Measurements from ENCODE around the gene MFAP3.
"Not testable (repeated sequence)": the region's sequence is repeated elsewhere in the genome, so short reads cannot be mapped to it uniquely, and the experiment has no call there.

MFAP3 gene

DNA sequence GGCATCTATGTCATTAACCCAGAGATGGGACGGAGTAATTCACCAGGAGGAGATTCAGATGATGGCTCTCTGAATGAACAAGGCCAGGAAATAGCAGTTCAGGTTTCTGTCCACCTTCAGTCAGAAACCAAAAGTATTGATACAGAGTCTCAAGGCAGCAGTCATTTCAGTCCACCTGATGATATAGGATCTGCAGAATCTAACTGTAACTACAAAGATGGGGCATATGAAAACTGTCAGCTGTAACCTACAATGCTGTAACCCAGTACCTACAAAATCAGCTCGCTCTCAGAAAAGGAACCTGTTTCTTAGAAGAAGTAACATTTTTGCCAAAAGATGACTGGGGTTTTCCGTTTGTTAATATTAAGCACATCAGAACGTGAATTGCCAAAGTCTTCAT, 14.7 kb downstream of the MFAP3 start:
- DNase-seq (ENCODE audit: low spot score), result no peak

DNA sequence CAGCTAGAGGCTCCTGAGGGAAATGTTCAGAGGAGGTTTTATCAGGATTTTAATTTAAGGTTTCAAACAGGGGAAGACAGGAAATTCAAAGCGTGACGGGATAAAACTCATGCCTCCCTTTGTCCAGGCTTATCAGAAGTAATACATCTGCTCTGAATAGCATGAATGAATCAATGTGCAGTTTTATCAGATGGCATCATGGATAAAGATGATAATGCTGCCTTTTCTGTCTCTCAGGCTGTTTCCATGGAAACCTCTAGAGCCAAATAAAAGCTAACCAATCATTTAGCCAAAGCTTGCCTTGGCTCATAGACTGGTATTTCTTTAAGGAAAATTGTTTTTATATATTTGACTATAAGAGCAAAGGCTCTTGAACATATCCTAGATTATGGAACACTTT, 16.4 kb downstream of the MFAP3 start:
- DNase-seq (ENCODE audit: low spot score), result no peak

DNA sequence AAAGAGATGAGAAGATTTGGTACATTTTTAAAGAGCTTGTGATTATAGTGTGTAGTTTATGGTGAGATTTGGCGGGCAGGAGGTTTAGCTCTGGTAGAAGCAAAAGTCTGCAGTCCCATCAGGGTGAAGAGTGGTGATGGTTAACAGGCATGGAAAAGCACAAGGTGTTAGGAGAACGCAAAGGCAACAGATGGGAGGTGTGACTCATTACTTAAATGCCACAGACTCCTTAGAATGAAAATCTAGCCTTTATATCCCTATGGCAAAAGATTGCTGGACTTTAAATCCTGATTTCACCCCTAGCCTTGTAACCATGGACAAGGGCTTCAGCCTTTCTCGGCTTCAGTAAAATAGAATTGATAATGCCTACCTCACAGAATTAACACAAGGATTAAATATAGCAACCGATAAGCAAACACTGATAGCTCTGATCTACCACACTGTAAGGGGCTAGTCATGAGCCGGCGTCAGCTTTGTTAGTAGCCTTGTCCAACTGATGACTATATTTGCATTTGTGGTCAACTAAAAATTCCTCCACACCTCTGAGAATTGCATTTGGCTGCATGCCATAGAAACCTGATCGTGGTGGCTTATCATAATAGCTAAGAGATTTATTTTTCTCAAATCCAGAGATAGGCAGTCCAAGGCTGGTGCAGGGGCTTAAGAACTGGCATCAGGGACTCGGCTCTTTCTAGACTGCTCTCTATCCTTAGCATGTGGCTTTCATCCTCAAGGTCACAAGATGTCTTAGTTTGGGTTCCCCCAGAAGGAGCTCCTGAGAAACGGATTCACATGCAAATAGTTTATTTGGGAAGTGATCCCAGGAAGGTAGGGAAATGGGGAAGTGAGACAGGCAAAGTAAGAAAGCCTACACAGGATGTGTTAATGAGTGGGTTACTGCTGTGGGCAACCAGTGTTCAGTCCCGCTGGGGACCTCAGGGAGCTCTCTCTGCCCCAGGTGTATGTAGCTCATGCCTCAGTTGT, 19.6 kb downstream of the MFAP3 start:
- DNase-seq (ENCODE audit: low spot score), result no peak

DNA sequence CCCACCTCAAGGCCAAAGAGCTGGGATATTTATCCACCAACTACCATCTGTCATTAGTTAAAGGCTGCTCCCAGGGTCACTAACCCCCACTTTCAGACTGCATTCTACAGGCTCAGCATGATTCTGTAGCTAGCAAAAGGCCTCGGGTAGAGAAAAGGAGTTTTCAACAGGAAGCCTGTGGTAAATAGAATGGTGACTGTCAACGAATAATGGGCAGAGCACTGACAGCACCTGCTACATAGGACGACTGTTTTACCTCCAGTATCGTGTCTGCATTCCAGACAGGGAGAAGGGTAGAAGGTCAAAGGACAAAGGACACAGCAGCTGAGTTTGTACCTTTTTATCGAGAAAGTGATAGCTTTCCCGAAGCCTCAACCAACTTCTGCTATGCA, 20.3 kb downstream of the MFAP3 start:
- DNase-seq (ENCODE audit: low spot score), result no peak

DNA sequence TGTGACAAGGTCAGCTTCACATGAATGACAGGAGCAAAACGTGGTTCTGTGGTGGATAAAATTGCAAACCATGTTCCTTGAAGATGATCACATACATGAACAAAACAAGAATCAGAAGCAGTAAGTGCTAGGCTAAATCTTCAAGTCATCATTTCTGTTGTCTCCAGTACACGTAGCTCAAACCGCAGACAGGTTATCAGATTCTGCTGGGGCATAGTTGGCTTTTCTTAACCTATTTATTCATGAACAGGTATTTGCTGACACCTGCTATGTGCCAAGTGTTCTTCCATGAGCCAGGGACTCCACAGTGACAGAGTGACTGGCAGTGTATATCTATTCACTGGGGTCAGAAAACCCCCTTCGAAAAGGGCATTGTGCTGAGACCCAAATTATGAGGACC, 20.8 kb downstream of the MFAP3 start:
- no peak for DNase-seq (ENCODE audit: low spot score)

DNA sequence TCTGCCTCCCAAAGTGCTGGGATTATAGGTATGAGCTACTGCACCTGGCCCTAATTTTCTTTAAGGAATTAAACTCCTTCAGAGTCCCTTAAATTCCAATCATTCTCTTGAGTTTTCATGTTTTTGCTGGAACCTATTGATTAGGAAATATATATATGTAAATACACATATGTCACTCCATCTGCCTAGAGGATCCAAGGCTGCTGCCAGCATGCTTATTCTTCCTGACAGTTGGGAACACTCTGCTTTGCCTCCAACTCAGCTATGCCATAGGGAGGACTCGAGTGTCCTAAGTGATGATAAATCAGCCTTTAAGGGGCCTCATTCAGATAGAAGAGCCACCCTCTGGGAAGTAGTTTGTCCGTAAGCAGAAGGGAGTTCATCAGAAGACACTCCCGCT, 21.8 kb downstream of the MFAP3 start:
- DNase-seq (ENCODE audit: low spot score), result no peak

DNA sequence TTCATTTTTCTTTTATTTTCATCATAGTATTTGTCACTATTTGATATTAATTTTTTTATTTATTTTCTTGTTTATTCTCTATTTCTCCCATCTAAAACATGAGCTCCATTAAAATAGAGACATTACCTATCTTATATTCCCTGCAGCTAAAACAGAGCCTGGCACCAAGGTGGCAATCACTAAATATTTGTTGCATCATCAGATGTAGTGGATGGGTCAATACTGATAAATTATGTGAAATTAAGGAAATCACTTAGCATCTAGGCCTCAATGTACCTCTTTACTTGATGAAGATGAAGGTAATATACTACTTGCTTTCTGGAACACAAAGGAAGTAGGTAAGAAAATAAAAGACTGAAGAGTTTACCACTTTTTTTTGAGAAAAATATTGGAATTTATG, 24.6 kb downstream of the MFAP3 start:
- DNase-seq (ENCODE audit: low spot score), result no peak

DNA sequence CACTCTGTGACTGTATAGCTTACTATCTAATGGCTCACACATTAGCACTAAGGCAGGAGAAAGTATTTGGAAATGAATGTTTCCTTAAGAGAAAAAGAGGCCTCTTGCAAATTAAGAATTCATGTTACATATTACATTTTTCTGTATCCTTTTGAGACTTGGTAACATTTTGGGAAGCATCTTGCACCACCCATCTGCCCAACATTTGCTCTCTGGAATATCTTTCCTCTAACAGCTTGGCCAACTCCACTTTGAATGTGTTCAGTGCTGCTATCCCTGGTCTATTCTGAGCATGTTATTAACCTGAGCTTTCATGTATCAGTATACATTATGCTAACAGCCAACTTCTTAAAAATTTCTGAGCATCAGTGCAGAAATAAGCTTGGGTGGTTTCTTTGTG, 27.2 kb downstream of the MFAP3 start:
- DNase-seq (ENCODE audit: low spot score), result no peak

DNA sequence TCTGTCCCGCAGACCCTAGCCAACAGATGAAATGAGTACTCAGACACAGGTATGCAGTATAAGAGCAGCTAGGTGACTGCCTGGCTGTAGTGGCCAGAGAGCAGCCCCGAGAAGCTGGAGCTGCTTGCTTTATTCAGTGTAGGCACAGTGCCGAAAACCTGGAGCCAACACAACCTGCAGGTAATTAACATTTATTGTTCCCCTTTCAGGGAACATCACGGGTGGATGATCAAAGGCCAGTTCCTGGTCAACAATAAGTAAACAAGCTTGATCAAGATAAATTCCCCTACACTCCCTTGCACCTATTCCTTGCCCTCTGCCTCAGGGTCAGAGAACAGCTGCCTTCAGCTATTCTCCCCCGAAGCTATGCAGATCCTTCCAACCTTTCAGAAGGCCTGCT, 31.1 kb downstream of the MFAP3 start:
- not testable (repeated sequence) for DNase-seq (ENCODE audit: low spot score)

DNA sequence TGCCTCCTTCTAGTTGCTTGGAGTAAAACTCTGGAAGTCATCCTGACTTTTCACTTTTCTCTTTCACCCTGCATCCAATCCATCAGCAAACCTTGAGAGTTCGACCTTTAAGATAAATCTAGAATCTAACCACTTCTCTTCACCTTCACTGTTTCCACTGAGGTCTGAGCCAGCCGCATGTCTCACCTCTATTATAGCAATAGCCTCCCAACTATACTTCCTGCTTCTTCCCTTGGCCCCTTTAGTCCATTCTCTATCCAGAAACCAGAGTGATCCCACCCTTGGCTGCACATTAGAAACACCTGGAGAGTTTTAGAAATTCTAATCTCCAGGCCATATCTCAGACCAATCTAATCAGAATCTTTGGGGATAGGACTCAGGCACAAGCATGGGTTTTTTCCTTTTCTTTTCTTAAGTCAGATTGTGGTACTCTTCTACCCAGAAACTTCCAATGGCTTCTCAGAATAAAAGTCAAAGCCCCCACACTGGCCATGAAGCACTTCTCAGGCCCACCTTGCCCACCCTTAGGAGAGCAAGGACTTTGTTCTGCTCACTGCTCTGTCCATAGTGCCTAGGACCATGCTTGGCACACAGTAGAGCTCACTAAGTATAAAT, 33.1 kb downstream of the MFAP3 start:
- DNase-seq (ENCODE audit: low spot score), result no peak

DNA sequence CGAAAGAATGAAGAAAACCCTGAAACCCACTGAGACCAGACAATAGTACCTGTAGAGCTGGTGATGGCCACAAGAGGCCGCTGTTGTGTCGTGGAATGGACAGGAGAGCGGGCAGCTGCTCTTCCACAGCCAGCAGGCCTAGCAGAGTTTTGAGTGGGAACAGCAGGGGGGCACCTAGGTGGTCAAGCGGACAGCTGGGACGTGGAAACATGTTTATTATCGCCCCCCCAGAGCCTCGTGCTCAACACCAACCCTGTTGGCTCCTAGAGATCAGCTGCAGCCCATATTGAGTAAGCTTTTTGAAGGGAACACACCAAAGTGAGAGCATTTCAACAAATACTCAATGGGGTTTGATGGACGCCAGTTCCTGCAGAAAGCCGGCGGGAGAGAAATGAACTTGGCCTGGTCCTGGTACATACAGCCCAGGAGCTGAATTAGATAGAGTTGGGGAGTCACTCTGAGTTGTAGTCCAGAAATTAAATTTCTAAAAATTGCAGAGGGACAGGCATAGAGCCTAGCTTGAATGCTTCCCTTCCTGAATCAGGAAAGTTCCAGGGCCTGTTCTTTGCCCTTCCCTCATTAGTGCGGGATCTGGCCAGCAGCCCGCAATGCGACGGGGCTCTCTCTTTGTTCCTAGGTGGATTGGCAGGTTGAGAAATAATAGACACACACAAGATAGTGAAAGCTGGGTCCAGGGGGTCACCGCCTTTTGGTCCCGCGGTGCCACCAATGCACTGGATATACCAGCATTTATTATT, 33.8 kb downstream of the MFAP3 start:
- peak; percentile 74 for DNase-seq (ENCODE audit: low spot score)

DNA sequence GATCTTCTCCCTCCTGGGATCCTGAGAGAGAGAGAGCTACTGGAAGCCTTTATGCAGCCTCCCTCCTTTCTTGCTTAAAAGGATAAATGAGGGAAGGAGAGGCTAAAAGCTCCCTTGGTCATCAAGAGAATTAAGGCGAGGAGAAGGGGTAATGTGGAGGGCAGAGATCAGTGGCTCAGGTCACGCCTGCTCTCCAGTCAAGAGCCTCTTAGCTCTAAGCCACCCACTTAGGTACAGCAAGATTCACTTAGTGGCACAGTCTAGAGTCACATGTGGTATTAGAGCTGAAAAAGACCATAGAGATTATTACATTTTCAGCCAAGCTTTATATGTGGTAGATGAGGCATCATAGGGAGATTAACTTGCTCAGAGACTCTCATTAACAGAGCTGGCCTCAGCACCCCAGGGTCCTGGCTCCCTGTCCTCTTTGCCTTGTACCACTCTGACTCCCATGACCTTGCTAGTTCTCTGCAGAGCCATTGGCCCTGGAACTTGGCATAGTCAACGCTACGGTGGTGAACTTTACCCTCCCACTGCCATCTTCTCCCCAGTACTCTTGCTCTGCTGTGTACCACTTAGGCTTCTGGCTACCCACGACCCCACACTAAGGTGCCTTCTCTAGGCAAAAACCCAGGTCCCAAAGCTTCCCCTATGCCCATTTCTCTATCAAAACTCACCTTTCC, 37.6 kb downstream of the MFAP3 start:
- no peak for DNase-seq (ENCODE audit: low spot score)

DNA sequence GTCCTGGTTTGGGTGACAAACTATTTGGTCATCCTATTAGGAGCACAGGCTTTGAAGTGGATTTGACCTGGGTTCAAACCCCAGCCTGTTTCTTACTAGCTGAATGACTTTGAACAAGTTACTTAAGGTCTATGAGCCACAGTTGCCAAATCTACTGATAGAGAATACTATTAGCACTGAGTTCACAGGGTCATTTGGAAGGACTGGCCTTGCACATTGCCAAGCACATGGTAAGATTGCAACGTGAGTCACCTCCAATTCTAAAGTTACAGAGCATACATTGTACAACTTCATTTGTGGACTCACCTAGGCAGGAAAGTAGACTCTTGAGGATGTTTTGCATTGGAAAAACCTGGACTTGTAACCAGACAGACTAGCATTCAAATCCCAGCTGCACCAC, 38.9 kb downstream of the MFAP3 start:
- DNase-seq (ENCODE audit: low spot score), result no peak

DNA sequence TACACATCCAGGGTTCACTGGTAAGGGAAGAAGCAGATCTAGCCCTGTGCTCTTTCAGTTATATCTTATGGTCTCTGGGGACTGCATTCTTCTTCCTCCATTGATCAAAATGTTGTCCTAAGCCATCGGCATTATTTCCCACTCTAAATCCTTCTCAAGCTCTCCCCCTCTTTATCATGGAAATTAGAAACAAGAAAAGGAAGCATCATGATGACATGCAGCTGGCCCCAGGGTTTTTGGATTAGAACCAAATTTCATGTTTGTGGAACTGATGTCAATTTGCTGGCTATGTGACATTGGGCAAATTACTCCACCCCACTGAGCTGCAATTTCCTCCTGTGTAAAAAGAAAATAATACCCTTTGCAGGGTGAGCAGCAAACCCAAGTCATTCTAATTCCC, 39.5 kb downstream of the MFAP3 start:
- DNase-seq (ENCODE audit: low spot score), result no peak

DNA sequence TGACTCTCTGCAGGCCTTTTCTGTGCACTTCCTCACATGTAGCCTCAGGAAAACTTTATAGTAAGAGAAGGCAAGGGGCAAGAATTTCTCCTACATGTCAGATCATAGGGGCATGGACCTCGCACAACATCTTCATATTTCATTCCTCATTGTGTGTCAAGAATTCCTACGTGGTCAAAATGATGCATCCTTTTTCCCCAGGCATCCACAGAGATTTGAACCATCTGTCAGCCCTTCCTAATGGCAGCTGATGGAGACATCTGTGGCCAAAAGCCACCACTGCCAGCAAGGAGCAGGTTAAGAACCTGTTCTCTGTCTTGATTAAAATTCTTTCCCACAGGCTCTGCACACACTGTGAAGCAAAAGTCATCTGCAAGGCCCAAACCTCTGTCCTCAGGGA, 42.5 kb downstream of the MFAP3 start:
- no peak for DNase-seq (ENCODE audit: low spot score)

DNA sequence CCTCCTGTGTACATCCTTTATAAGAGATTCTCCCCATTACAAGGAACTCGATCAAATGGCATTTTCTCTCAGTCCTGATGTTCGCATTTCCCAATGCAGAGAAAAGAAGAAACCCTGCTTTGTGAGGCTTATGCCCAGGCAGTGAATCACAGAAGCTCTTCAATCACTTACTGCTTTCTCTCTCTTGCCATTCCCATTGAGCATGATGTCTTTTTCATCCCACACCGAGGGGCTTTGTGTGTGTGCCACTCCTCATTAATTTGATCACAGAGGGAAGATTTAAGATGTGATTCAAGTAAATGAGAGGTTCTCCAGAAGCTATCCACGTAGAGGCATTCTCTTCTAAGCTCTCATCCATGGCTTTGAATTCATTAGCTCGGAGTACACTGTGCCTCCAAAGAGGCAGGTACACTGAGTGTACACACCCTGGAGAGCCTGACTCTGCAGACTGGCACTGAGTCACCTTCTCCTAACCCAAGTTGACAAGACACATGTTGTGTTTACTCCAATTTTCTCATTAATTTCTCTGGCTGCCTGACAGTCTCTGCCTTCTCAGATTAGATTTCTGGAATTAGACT, 45.4 kb downstream of the MFAP3 start:
- DNase-seq (ENCODE audit: low spot score), result peak; percentile 19

DNA sequence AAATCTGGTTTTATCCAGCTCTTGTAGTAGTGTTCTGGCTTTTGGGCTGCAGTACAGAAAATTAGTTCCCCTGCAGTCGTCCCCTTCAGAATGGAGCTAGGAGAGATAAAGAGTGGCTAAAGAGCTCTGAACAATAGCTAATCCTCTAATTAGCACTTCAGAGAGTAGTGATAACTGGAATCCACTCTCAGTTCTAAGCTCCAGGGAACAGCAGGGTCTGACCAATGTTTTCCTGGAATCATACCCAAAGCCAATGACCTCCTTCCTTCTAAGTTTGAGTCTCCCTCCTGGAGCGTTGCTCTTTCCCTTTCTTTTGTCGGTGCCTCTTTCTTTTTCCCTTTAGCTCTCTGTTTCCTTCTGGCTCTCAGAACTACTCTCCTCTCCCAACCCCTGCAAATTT, 47.4 kb downstream of the MFAP3 start:
- DNase-seq (ENCODE audit: low spot score), result no peak

DNA sequence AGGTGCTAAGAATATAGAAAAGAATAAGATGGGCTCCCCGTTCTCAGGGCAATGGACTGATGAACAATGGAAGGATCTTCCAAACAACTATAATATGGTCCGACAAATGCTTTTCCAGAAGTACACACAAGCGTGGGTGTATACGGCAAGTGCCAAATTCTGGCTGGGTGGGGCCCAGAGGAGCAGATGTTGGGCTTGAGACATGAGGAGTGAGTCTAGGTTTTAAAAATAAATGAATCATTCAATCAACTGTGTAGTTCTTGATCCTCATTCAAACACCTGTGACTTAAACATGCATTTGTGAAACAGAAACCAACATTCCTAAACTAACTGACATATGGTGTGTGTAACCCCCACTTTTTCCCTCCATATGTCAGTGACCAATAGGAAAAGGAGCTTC, 47.9 kb downstream of the MFAP3 start:
- DNase-seq (ENCODE audit: low spot score), result no peak

DNA sequence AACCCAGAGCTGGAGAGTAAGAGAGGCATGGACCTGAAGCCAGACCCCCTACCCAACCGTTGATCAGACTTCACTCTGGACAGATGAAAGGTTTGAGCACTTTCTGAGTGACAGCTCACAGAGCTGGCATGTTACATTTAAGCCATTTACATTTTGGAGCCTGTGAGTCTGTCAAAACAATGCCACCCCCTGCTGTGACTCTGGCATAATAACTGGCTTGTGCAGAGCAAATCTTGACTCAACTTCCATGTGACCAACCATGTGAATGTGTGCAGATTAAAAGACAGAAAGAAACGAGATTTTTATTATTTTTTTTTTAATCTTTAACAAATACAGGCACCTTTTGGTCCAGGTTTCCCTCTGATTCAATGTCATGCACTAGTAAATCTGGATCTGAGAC, 48.5 kb downstream of the MFAP3 start:
- peak; percentile 75 for DNase-seq (ENCODE audit: low spot score)

DNA sequence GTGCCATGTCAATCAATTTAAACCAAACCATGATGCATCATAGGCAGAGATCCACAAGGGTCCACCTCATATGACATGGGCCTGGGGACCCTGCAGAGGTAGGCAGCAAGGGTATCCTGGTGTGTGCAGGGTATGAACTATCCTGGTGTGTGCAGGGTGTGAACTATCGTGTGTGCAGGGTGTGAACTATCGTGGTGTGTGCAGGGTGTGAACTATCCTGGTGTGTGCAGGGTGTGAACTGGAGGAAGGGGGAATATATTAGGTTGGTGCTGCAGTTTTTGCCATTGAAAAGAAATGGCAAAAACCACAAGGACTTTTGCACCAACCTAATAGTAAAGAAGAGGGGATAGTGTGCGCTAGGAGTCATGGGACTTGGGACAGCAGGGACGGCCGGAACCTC, 50.0 kb downstream of the MFAP3 start:
- DNase-seq (ENCODE audit: low spot score), result no peak

DNA sequence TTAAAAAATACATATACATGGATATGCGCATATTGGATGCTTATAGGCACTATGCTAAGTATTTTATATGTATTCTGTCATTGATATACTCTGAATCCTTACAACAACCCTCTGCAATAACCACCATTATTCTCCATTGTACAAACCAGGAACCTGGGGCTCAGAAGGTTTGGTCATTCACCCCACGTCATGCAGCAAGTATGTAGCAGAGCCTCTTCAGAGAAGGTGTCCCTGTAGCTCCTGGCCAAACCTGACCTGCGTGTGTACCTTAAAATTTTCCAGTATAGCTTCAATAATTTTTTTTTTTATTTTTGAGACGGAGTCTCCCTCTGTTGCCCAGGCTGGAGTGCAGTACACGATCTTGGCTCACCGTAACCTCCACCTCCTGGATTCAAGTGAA, 51.9 kb downstream of the MFAP3 start:
- DNase-seq (ENCODE audit: low spot score), result no peak
